IPS DF 6.9 (cell line): ENCODE data around the gene TRPV6.

ENCODE experiments used
- DNase-seq: peaks from one replicate; pipeline ENCODE4 v3.0.0-alpha.2; 2013; ENCODE audit warnings: low read depth, low spot score
- H3K27ac ChIP-seq: one replicate; pipeline ENCODE4 v1.5.1; 2013; ENCODE audit warnings: low read length, control low read depth
- H3K27me3 ChIP-seq: 2 replicates; pipeline ENCODE4 v1.6.1; 2013; ENCODE audit warnings: mild to moderate bottlenecking, low read length; ENCODE audit not compliant: control insufficient read depth, insufficient read depth
- H3K36me3 ChIP-seq: 2 replicates; pipeline ENCODE4 v1.6.1; 2013; ENCODE audit warnings: low read length; ENCODE audit not compliant: control insufficient read depth, insufficient read depth
- H3K4me1 ChIP-seq: 2 replicates; pipeline ENCODE4 v1.6.1; 2013; ENCODE audit warnings: low read length; ENCODE audit not compliant: control insufficient read depth, insufficient read depth
- H3K4me3 ChIP-seq: 2 replicates; pipeline ENCODE4 v1.5.1; 2013; ENCODE audit warnings: mild to moderate bottlenecking, low read length
- H3K9me3 ChIP-seq: 2 replicates; pipeline ENCODE4 v1.6.1; 2013; ENCODE audit warnings: low read length, inconsistent platforms; ENCODE audit not compliant: control insufficient read depth, insufficient read depth
- WGBS: extraction: QIAGEN DNeasy Blood & Tissue Kit; methylation state at CpG from one replicate; pipeline ENCODE4 v1.1.7; 2013; ENCODE audit warnings: mixed read lengths, missing lambda C conversion rate; ENCODE audit not compliant: insufficient read length, insufficient coverage; 5-methylcytosine and 5-hydroxymethylcytosine counted together

The TRPV6 gene

DNA sequence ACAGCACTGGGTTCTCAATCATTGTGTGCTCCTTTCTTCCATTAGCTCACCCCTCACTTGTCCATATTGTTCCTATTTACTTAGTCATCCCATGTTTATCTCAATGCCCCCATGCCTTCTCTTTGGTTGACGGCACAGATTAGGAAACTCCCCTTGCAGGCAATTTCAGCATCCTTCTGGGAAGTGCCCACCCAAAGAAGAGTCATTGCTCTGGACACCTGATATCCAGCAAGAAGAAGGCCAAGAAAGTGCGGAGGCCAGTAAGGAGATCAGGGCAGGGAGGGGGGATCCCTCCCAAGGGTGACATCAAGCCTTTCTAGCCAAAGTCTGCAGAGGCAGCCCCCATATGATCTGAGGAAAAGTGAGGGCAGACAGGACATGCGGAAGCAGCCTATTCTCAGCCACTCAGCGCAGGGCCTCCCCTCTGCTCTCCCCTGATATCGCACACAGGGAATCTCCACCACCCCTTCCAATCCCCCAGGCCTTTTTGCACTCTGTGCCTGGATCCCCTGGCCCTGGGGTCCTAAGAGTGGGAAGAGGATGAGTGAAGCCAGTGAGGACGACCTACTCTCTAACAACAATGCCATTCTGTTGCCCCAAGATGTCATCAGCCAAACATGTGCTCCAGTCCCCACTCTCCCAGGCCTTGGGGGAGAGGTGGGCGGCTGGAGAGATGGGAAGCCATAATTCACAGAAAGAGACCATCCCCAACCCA, 1.8 kb downstream of the TRPV6 start:
- H3K4me1 ChIP-seq: no peaks in the 10 kb centered on the region; the same call in 1 of the 2 replicates
- no CpG with 5 or more reads among the region's 7 CpGs for WGBS
- DNase-seq: no peak

DNA sequence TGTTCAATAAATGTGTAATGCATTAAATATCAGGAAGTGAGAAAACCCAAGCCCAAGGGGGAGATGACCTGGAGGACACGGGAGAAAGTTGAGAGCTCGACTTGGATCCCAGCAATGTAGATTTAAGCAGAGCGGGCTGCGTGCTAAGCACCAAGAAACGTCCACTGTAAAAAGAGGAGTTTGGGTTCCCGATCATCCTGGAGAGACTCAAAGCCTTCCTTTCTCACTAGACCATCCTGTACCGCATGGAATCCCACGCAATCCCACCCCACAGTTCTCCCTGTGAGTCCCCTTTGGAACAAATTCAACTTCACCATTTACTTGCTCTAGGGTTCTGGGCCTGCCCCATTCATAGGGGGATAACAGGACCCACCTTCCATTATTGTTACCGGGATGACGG, 2.4 kb downstream of the TRPV6 start:
- no CpG with 5 or more reads among the region's 10 CpGs for WGBS
- no peaks in the 10 kb centered on the region for H3K9me3 ChIP-seq
- H3K4me1 ChIP-seq: no peaks in the 10 kb centered on the region; the same call in 1 of the 2 replicates
- H3K36me3 ChIP-seq: no peaks in the 10 kb centered on the region
- no peak overlapping the region for H3K27ac ChIP-seq
- no peak overlapping the region for H3K4me3 ChIP-seq
- H3K27me3 ChIP-seq: no peaks in the 10 kb centered on the region
- no peak for DNase-seq

More for the DNA sequence above, 1.8 kb downstream of the TRPV6 start:
- Histone ChIP-seq H3K4me3 (no peak overlapping the region), H3K9me3 (no peaks in the 10 kb centered on the region), H3K36me3 (no peaks in the 10 kb centered on the region), H3K27ac (no peak overlapping the region), H3K27me3 (no peaks in the 10 kb centered on the region)

DNA sequence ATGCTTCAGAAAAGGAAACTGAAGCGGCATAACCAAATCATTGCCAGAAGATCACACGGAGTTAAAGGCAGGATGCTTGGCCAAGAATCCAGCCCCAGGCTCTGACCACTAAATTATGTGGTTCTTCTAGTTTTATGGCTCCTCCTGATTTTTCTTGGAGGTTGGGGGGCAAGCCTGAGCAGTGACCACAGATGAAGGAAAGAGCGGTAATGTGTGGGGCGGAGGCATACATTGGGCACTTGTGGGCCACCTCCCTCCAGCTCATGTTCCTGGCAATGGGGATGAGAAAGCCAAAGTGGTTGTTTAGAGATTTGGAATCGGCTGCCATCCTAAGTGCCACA, 3.2 kb downstream of the TRPV6 start:
- Histone ChIP-seq H3K9me3 (no peaks in the 10 kb centered on the region), H3K27me3 (no peaks in the 10 kb centered on the region), H3K36me3 (no peaks in the 10 kb centered on the region), H3K4me3 (no peak overlapping the region), H3K27ac (no peak overlapping the region), H3K4me1 (no peaks in the 10 kb centered on the region; the same call in 1 of the 2 replicates)
- no CpG with 5 or more reads among the region's 5 CpGs for WGBS
- no peak for DNase-seq

DNA sequence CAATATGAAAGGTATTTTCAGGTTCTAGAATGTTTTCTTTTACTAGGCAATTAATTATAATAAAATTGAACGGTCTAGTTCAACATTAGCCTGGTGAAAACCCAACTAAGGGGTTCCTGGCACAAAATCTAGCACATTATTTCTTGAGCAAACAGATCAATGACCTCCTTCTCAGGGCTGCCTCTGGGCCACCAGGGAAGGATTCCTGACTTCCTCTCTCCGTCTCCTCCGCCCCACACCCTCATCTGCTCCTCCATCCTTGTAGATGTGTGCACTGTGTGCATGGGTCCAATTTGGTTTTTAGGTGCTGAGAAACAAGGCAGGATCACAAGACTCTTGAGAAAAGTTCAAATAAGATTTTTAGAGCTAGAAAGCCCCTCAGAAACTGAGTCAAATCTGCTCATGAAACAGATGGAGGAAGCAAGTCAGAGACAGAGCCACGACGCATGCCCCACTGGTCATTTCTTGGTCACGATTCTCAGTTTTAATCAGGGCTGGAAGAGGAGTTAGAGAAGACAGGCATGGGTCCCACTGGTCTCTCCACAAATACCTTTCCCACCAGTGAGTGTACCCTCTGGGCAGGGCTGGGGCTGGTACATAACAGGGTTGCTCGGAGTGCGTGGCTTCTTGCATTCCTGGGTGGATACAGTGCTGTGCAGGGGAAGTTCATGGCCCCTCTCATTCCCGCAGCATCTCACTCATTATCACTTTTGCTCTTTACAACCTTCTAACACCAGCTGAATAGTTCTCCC, 3.8 kb downstream of the TRPV6 start:
- Histone ChIP-seq H3K4me3 (no peak overlapping the region), H3K9me3 (no peaks in the 10 kb centered on the region), H3K36me3 (no peaks in the 10 kb centered on the region), H3K27me3 (no peaks in the 10 kb centered on the region), H3K27ac (no peak overlapping the region), H3K4me1 (no peaks in the 10 kb centered on the region; the same call in 1 of the 2 replicates)
- no peak for DNase-seq
- no CpG with 5 or more reads among the region's 9 CpGs for WGBS

DNA sequence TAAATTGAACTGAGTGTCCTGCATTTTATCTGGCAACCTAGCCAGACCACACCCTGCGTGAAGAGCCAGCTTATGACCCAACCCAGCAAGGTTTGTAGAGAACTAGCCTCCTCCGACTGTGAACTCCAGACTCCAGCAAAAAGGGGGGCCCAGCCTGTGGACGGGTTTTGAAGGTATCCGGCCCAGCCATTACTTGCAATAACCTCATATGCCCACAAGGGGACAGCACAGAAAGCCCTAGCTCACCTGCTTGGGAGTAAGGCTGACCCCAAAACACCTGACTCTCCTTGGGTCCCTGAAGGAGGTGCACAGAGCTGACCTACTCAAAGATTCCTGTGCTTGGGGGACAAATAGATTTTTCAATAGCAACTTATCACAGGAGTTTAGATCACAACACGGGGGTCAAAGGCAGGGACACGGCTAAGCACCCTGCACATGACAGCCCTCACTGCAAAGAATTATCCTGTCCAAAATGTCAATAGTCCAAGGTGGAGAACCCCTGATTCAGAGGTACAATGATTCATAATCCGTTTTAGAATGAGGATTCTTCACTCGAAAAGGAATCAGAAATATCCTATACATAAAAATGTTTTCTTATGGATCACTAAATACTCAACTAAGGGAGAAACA, 4.6 kb downstream of the TRPV6 start:
- H3K27ac ChIP-seq: no peak overlapping the region
- WGBS: no CpG with 5 or more reads among the region's 8 CpGs
- H3K4me1 ChIP-seq: no peaks in the 10 kb centered on the region; the same call in 1 of the 2 replicates
- H3K27me3 ChIP-seq: no peaks in the 10 kb centered on the region
- H3K4me3 ChIP-seq: no peak overlapping the region
- H3K36me3 ChIP-seq: no peaks in the 10 kb centered on the region
- DNase-seq: peak; percentile 58
- H3K9me3 ChIP-seq: no peaks in the 10 kb centered on the region

DNA sequence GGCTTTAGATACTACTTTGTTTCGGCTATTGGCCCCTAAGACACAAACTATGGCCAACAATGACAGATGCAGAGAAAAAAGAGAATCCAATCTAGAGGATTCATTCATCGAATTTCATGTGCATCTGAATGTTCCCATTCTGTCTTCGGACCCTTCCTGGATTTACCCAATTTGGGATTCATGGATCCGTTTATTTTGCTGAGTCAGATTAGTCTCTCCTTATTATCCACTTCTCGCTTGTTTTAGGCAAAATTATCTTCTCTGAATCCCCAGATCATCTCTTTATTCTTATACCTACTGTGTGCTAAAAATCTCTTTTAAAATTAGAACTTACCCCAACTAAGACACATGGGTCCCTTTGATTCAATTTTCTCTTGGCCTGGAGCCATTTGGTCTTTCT, 6.5 kb downstream of the TRPV6 start:
- DNase-seq: no peak
- Histone ChIP-seq H3K27ac (no peak overlapping the region), H3K4me1 (no peaks in the 10 kb centered on the region), H3K27me3 (no peaks in the 10 kb centered on the region), H3K36me3 (no peaks in the 10 kb centered on the region), H3K4me3 (no peak overlapping the region), H3K9me3 (no peaks in the 10 kb centered on the region)
- no CpG with 5 or more reads among the region's 5 CpGs for WGBS

DNA sequence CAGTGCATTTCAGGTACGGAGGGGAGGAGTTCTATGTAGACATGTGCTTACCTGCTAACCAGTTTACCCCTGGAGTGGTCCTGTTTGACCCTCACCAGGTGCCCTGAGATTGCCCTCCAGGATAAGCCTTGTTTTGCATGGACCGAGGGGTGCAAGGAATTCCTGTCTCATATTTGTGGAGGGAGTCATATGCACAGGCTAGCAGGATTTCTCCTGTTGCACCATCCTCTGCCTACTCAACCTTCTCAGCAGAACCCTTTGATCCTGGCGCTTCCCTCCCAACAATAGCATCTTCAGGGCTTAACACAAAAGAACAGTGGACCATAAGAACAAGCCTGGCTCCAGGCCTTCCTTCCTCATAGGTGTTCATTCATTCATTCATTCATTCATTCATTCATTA, 7.2 kb downstream of the TRPV6 start:
- no peaks in the 10 kb centered on the region for H3K9me3 ChIP-seq

DNA sequence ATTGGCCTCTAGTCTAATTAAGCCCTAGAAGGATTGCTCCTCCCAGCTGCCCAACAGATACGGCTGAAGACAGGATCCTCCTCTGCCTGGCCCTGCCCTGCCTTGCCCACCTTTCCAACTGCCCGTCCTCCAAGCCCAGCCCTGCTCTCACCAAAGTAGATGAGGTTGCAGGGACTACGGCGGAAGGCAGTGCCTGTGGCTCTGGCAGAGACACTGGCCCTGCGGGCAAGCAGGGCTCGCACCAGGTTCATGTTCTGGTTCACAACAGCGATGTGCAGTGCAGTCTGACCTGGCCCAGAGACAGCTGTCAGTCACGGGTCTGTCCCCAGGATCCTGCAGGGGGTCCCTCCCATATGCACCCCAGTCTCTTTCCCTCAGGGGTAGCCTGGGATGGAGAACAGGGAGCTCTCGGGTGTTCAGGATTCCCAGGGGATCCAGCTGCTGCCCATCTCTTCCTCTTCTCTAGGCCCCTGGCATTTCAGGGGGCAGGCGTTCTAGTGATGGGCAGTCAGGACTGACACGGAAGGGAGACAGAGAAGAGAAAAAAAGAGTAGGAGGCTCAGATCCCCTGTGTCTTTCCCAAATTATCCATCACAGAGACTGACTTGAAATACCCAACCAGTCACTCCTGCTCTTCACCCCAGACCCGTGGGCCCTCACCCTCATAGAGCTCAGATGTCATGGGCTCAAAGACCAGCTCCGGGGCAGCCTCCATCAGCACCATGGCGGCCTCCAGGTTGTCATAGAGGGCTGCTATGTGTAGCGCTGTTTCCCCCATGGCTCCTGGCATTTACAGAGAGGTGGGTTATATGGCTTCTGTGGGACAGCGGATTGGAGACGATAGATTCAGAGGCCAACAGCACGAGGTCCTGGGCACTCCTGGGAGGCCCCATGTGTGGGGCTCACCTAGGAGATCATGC, 8.3 kb downstream of the TRPV6 start:
- no peaks in the 10 kb centered on the region for H3K27me3 ChIP-seq
- H3K36me3 ChIP-seq: no peaks in the 10 kb centered on the region

More for the DNA sequence above, 7.2 kb downstream of the TRPV6 start:
- H3K4me1 ChIP-seq: no peaks in the 10 kb centered on the region; the same call in 1 of the 2 replicates
- no peak for DNase-seq
- H3K27me3 ChIP-seq: no peaks in the 10 kb centered on the region
- no peak overlapping the region for H3K27ac ChIP-seq
- H3K4me3 ChIP-seq: no peak overlapping the region
- H3K36me3 ChIP-seq: no peaks in the 10 kb centered on the region
- WGBS: no CpG with 5 or more reads among the region's 3 CpGs

DNA sequence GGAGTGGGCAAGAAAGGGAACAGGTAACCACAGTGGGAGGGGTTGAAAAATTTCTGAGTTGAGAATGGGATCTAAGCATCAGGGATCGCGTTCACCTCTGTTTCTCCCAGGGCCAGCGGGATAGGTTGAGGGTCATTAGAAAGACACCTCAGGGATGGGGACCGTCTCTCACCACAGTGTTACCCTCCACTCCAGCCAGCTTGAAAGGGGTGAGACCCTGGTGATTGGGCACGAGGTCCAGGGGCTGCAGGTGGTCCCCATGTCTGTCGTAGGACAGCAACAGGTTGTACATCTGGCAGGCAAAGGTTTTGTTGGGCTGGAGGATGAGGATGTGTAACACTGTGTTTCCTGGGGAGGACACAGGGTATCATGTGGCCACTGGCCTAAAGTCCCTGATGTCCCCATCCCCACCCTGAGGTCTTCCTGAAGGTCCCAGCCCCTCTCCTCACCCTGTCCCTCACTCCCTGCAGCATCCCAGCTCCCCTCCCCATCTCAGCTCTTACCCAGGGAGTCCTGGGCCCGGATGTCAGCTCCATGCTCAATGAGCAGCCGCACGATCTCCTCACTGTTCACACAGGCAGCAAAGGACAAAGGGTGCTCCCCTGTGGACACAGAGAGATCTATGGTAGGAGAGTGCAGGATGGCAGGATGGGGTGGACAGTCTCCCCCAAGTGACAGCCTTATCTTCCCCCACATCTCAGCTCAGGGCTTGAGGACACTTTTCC, 9.1 kb downstream of the TRPV6 start:
- H3K27ac ChIP-seq: no peak overlapping the region
- no peaks in the 10 kb centered on the region; the same call in 1 of the 2 replicates for H3K4me1 ChIP-seq
- no peaks in the 10 kb centered on the region for H3K27me3 ChIP-seq
- no peaks in the 10 kb centered on the region for H3K36me3 ChIP-seq
- no peak for DNase-seq
- no peak overlapping the region for H3K4me3 ChIP-seq
- no peaks in the 10 kb centered on the region for H3K9me3 ChIP-seq
- no CpG with 5 or more reads among the region's 9 CpGs for WGBS

More for the DNA sequence above, 8.3 kb downstream of the TRPV6 start:
- no CpG with 5 or more reads among the region's 18 CpGs for whole genome bisulfite sequencing
- DNase-seq: no peak
- no peak overlapping the region for H3K4me3 ChIP-seq
- no peak overlapping the region for H3K27ac ChIP-seq
- no peaks in the 10 kb centered on the region; the same call in 1 of the 2 replicates for H3K4me1 ChIP-seq
- no peaks in the 10 kb centered on the region for H3K9me3 ChIP-seq
